ENCODE results near the gene TSC2.
"Not testable (repeated sequence)": the region's sequence is repeated elsewhere in the genome, so short reads cannot be mapped to it uniquely, and the experiment has no call there.

Gene TSC2

GRCh38 chr16:2031081-2031577, 16.7 kb upstream of the TSC2 start:
- no peak for DNase-seq

GRCh38 chr16:2032285-2033056, 15.3 kb upstream of the TSC2 start:
- DNase-seq, result no peak

DNA sequence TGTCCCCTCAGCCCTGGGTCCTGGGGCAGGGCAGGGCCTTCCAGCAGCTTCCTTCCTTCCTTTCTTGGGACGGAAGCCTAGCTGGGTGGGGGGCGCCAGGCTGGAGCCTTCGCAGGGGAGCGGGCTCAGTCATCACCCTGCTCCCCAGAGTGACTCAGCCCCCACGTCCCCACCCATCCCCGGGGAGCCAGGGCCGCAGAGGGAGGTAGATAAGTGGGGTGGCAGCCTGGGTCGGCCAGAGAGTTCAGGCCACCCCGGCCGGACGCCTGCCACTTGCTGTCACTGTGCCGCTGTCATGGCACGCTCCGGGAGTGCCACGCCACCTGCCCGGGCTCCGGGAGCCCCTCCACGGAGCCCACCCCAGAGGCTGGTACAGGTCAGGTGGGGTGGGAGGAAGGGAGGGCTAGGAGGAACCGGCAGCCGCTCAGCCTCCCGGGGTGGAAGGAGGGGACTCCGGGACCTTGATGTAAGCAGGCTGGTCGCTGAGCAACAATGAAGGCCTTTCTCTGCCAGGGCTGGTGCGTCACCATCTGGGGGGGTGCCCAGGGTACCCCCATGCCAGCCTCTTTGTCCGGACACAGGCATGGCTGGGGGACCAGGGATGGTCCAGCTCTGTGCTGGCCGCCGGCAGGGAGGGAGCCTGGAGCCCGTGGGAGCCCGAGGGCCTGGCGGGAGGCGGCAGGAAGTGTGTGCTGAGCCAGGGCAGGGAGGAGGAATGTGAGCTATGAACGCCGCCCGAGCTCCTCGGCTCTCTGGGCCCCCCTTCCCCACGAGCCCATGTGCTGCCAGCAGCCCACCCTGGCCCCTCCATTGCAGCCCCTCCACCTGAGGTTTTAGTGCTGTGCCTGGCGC, 14.5 kb upstream of the TSC2 start:
- DNase-seq, result no peak

DNA sequence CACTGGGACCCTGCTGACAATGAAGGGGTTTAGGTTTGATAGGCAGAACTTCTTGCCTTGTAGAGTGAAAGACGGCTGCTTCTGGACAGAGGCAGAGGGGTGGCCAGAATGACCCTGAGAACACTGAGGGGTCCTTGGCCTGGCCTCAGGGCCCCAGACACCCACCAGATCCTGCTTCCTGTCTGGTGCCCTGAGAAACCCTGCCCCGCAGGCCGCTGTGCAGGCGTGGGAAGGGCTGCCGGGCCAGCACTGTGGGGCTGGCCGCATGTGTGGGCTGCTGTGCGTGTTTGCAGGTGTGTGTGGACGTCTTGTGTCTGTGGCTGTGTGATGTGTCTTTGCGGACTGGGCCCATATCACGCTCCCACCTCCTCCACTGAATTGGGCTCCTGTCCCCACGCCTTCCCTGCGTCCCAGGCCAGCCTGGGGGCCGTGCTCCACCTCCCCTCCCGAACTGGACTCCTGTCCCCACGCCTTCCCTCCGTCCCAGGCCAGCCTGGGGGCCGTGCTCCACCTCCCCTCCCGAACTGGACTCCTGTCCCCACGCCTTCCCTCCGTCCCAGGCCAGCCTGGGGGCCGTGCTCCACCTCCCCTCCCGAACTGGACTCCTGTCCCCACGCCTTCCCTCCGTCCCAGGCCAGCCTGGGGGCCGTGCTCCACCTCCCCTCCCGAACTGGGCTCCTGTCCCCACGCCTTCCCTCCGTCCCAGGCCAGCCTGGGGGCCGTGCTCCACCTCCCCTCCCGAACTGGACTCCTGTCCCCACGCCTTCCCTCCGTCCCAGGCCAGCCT, 13.7 kb upstream of the TSC2 start:
- DNase-seq, result not testable (repeated sequence)

- no peak for DNase-seq
Measured at GRCh38 chr16:2034696-2035430, 12.9 kb upstream of the TSC2 start.

DNA sequence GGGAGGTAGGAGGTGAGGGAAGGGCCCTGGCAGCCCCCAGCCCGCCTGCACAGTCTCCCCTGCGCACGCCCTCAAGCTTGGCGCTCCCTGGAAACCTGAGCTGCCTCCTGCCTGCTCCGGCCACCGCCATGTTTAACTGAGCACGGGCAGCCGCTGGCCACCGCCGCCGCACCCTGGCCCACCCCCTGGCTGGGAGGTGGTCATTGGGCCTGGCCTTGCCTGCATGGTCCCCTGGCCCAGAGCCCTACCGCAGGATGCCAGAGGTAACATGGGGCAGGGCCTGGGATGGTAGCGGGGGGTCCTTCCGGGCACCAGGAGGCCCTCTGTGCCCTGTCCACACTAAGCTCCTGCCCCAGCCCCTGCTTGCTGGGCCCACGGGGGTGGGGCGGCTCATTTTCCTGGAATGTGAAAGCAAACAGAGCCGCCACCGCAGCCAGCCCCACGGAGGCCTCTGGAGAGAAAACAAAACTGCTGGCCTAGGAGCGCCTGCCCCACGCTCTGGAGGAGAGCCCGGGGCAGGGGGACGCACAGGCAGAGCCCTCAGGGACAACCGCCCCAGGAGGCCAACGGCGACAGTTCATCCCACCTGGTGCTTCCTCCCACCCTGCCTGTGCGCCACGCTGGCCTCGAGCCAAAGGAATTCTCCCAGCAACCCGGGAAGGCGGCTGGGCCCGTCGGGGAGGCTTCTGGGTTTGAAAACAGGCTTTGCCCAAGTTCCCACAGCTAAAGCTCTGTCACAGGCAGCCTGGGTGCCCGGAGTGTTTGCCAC, 12.2 kb upstream of the TSC2 start:
- peak; percentile 39 to 55 for DNase-seq

DNA sequence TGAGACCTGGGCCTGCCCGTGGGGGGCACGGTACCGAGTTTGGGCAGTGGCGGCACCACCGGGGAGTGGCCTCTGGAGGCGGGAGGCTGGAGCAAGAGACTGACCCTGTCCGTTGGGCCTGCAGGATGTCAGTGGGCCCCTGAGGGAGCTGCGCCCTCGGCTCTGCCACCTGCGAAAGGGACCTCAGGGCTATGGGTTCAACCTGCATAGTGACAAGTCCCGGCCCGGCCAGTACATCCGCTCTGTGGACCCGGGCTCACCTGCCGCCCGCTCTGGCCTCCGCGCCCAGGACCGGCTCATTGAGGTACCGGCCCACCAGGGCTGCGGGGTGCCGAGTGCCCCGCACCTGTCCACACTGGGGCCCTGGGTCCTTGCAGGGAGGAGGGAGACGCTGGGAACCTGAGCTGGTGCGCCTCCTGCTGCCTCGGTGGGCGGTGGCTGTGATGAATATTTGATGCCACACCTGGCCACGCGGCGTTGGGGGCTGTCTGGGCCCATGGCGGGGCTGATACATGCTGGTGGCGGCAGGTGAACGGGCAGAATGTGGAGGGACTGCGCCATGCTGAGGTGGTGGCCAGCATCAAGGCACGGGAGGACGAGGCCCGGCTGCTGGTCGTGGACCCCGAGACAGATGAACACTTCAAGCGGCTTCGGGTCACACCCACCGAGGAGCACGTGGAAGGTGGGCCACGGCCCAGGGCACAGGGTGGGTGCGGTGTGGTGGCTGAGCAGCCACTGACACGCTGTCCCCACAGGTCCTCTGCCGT, 11.4 kb upstream of the TSC2 start:
- DNase-seq, result no peak

GRCh38 chr16:2037115-2037514, 10.7 kb upstream of the TSC2 start:
- DNase-seq, result no peak

GRCh38 chr16:2037647-2038381, 10.0 kb upstream of the TSC2 start:
- DNase-seq, result no peak

DNA sequence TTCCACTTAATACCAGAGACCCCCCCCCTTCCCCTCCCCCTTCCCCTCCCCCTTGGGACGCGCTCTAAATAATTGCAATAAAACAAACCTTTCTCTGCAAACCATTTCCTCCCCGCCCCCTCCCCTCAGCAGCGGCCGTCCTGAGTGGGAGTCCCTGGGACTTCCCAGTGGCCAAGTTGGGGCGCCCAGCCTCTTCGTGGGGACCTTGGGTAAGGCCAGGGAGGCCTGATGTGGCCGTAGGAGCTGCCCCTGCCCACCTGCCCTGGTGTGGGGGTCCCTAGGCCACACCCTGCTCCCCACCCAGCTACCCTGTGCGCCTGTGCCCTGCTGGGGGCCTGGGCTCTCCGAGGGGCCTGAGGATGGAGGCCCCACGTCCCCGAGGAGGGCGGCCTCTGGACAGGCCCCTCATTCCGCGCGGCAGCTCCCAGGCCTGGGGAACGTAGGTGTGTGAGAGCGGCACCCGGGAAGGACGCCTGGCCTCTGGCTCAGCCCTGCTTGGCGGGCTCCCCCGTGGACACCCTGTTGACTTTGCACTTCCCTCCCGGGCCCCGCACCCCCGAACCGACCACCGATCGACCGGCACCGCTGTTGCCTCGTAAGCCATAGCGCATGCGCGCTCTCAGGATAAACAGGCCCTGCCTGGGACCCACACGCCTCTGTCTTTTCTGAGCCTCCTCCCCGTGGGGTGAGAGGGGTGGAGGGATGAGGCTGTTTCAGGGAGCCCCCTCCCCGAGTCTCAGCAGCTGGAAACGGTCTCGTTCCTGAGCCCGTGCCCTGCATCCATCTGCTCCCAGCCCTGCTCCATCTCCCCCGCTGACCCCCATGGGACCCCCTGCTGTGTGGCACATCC, 9.2 kb upstream of the TSC2 start:
- DNase-seq, result no peak

DNA sequence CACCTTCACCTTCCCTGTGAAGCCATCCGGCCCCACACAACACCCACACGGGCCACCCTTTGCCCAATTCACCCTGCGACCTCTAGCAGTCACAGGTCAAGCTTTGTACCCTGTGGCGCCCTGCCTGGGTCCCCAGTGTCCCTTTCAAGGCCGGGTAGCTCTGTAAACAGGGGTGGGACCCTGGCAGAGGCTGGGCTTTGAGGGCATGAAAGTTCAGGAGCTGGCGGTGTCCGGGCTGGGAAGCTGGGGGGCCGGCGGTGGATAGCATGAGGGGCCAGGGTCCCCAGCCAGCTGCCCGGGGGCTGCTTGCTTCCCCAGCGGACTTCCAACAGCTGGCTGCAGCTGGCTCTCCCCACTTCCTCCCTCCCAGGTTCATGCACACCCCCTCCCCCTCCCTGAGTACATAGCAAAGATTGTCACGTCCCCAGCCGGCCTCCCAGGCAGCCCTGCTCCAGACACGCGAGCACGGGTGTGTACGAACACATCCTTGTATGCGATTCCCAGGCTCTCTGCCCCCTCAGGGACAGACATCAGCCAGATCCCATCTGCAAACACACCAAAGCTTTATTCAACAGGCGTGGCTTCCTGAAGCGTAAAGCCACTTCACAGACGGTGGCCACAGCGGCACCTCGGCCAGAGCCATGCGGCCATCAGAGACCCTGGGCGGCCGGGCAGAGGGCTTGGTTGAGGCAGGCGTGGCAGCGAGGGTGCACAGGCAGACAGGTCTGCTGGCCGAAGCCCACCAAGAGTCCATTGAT, 8.3 kb upstream of the TSC2 start:
- DNase-seq, result peak in 1 of 2 experiments; percentile 39

- DNase-seq, result no peak
Measured at GRCh38 chr16:2040041-2040786, 7.6 kb upstream of the TSC2 start.

DNA sequence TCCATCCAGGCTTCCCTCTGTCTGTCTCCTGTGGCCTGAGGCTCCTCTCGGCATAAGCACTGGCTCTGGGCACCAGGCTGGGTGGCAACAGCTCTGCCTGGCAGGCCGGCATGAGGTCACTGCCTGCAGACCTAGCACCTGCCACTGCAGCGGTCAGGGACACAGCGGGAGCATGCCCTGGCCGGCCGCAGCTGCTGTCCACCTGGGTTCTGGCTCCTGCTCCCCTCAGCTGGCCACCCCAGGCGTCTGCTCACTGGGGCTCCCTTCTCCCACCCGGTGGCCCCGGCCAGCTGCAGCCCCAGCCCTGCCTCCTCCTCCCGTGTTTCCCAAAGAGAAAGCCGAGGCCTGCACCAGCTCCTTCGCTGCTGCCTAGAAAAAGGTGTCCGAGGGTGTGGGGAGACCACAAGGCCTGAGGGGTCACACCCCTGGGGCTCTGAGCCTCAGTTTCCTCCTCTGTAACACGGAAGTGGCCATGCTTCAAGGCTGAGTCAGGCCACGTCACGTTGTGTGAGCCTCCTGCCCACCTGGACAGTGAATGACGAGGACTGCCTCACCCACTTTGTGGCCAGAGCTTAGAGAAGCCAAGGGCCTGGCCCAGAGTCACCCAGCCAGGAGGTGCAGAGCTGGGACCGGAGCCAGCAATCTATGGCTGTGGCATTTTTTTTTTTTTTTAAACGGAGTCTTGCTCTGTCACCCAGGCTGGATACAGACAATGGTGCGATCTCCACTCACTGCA, 6.8 kb upstream of the TSC2 start:
- no peak for DNase-seq

DNA sequence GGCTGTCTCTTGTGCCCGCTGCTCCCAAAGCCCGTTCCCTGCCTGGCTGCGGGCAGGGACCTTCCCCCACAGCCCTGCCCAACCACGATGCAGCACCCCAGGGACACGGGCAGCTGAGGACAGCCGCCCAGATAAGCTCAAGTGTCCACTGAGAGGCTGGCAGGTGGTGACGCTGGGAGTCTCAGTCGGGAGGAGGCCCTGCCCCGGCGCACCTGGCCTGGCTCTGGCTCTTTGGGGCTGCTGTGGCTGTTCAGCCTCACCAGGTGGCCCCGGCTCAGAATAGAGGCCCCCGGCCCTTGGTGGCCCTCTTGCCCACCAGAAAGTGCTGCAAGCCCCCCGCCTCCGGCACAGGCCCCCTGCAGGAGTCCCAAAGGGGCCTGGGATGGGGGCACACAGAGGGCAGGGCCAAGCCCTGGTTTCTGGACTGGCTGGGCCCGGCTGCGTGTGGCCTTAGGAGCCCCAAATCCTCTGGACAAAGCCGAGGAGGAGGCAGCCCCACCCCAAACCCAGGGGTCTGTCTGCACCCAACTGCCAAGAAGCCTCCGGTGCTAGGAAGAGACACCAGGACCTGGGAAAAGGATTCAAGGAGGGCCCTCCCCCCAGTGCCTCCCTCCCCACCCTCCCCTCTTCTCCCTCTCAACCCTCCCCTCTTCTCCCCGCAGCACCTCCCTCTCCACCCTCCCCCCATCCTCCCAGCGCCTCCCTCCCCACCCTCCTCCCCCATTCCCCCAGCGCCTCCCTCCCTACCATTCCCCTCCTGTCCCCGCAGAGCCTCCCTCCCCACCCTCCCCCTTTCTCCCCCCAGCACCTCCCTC, 5.4 kb upstream of the TSC2 start:
- DNase-seq, result peak; percentile 40 to 67

DNA sequence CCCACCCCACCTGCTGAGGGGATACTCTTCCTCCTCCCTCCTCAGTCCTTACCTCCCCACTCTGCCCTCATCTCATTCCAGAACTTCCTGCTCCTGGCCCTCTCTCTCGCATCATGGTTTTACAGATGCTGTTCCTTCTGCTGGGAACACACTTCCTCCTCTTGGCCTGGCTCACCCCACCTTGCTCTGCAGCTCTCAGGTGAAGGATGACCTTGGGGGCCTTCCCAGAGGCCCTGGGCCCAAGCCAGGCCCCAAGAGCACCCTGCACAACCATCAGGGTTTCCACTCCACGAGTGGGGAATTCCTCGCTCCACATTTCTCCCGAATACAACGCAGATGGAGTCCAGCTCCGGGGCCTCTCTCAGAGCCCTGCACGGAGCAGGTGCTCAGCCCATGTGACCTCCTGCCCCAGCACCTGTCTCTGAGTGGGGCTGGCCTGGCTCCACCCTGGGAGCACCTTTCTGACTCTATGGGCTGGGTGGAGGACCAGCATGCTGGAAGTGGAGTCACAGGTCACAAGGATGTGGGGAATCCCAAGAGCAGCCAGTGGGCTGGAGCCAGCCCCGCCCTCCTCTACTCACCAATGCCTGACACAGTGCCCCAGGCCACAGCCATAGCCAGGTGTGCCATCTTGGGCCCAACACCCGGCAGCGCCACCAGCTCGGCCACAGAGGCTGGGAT, 4.7 kb upstream of the TSC2 start:
- DNase-seq, result no peak
